Stimulated activated CD8-positive, alpha-beta memory T cell treated with anti-CD3 and anti-CD28 coated beads, Interleukin-12 subunit alpha, Interleukin-12 subunit beta, amount 100 ng/mL, for 4 hours (primary cell): ENCODE data around the gene KDM8.

ENCODE experiments used
- DNase-seq: peaks from one replicate; pipeline ENCODE4 v3.0.0-alpha.2; 2020; ENCODE audit warnings: low read depth

KDM8 gene

DNA sequence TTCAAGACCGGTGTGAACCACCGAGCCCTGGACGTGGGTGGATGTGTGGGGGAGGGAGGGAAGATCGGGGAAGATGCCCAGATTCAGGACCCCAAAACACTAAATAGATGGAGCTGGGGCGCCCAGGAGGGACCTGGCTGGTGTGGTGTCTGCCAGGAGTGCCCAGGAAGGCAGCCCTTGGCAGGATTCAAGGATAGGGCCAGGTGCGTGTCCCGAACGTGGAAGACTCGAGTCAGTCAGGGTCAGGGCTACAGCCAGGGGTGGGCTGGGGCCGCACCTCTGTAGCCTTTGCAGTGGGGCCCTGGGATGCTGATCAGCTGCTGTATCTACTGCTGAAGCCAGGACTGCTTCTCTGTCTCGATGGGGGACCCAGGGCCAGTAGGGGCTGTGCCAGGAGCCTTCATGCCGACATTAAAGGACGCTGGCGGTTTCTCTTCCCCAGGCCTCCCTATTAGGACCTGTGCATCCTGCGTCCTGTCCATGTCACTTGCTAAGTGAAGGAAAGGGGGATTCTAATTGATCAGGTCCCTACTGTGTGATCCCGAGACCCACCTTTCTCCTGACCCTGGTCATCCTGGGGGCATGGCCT, 13.1 kb downstream of the KDM8 start:
- no peak for DNase-seq

GRCh38 chr16:27217256-27217655, 13.9 kb downstream of the KDM8 start:
- DNase-seq, result no peak

DNA sequence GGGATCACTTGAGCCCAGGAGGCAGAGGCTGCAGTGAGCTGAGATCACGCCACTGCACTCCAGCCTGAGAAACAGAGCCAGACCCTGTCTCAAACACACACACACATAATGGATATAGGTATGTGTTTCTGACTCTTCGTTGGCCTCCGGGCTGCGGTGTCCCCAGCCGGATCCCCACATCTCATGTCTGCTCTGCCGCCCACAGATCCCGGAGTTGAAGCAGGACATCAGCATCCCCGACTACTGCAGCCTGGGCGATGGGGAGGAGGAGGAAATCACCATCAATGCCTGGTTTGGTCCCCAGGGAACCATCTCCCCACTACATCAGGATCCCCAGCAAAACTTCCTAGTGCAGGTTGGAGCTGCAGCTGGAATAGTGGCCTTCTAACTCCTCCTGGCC, 15.4 kb downstream of the KDM8 start:
- DNase-seq, result no peak

GRCh38 chr16:27219161-27219560, 15.8 kb downstream of the KDM8 start:
- DNase-seq, result no peak

GRCh38 chr16:27220120-27220519, 16.8 kb downstream of the KDM8 start:
- DNase-seq, result no peak

GRCh38 chr16:27220527-27220926, 17.2 kb downstream of the KDM8 start:
- no peak for DNase-seq

- no peak for DNase-seq
Measured at GRCh38 chr16:27220991-27221390, 17.7 kb downstream of the KDM8 start.

DNA sequence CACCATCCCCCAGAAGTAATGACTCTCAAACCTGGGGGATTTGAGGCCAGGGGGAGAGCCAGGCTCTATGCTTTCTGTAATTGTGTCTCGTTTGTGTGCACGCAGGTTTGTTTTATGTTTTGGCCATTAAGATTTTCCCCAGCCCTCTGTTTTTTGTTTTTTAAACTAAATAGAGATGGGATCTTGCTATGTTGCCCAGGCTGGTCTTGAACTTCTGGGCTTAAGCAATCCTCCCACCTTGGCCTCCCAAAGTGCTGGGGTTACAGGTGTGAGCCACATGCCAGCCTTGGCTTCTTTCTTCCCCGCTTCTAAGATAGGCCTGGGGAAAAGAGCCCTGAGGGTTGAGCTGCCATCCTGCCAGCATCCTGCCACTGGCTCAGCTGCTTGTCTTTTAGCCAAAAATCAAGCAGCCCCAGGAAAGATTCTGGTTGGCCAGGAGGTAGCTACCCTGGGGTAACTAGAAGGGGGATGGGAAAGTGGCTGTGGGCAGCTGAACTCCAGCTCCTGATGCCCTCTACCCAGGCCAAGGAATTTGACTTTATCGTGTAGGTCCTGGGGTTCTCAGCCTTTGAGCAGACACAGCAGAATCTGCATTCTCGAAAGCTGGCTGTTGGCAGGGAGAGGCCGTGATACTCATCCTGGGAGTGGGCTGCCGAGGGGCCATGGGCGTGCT, 18.4 kb downstream of the KDM8 start:
- DNase-seq, result no peak

GRCh38 chr16:27222249-27223225, 19.2 kb downstream of the KDM8 start:
- no peak for DNase-seq

- no peak for DNase-seq
Measured at GRCh38 chr16:27223226-27223610, 19.9 kb downstream of the KDM8 start.

- no peak for DNase-seq
Measured at GRCh38 chr16:27223701-27224100, 20.4 kb downstream of the KDM8 start.

DNA sequence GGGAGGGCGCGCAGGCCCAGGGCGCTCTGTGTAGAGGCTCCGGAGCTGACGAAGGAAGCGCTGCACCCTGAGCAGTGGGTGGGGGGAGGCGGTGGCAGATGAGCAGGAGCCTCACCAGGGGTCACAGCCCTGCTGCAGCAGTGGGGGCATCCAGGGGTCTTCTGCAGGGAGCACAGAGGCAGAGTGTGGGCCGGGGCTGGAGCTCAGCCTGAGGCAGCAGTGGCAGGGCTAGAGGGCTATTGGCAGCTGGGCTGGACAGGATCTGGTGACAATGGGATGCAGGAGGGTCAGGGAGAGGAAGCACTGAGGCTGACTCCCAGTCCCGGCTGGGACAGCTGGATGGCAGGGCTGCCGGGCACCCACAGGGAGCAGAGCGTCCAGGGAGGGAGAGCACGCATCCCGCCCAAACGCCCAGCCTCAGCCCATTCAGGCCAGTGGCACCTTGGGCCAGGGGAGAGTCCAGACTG, 21.0 kb downstream of the KDM8 start:
- no peak for DNase-seq

DNA sequence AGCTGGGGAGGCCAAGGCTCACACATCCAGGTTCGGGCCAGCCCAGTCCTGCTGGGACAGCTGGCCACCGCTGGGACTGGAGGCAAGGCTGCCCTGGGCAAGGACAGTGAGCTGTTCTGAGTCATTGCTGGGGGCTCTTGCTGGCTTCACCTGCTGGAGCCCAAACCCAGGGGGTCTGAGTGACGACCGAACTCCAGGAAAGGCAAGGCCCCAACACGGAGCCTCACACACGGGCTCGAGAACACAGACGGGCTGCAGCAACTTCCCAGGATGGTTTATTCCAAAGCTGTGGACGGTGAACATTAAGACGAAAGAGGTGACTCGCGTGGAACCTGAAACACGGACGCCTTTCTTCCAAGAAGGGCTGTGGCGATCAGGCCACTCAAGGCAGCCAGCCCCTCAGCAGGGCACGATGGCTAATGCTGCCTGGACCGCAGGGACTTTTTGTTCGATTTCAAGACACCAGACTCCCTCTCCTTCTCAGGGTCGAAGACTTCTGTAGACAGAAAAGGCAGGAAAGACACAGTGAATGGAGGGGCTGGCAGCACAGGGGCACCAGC, 21.5 kb downstream of the KDM8 start:
- DNase-seq, result no peak

- DNase-seq, result no peak
Measured at GRCh38 chr16:27225536-27226360, 22.4 kb downstream of the KDM8 start.

DNA sequence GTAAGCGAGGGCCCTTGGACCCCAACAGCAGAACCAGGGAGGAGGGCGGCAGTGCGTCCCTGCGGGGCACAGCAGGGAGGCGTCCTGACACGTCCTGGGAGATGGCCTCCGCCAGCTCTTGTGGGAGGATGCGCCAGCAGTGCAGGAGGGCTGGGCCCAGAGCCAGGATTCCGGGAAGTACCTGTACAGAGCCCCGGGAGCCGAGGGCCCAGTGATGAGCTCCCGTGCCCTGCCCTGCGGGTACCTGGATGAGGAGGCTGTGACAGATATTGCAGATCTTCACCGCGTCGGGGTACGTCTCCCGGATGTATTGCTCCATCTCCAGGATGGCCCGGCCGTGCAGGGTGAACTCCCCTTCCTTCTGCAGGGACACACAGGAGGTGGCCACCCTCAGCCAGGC, 23.1 kb downstream of the KDM8 start:
- DNase-seq, result no peak

- DNase-seq, result no peak
Measured at GRCh38 chr16:27226976-27227705, 23.8 kb downstream of the KDM8 start.

GRCh38 chr16:27228045-27228444, 24.7 kb downstream of the KDM8 start:
- DNase-seq, result no peak

DNA sequence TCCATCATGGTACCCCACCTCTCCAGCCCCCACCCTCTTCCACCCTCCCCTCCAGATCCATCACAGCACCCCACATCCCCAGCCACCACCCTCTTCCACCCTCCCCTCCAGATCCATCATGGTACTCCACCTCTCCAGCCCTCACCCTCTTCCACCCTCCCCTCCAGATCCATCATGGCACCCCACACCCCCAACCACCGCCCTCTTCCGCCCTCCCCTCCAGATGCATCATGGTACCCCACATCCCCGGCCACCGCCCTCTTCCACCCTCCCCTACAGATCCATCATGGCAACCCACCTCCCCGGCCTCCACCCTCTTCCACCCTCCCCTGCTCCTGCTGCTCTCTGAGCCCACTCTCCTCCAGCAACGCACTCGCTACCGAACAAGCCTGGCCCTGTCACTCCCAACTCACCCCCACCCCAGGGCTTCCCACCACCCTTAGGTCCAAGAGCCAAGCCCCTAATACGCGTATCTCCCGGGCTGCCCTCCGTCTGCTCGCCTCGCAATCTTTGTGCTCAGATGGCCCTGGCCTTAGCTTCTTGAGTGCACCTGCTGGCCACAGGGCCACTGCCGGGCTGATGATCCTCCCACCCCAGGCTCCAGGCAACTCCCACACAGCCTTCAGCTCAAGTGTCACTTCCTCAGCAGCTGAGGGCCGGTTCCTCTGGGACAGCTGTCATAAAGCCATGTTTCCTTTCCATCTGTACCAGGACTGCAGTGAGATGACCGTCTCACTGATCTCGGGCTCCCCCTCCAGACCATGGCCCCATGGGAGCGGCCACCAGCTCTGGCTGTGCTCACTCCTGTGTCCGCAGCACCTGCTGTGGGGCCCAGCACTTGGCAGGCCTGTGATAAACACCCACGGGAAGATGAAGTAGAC, 25.5 kb downstream of the KDM8 start:
- no peak for DNase-seq

DNA sequence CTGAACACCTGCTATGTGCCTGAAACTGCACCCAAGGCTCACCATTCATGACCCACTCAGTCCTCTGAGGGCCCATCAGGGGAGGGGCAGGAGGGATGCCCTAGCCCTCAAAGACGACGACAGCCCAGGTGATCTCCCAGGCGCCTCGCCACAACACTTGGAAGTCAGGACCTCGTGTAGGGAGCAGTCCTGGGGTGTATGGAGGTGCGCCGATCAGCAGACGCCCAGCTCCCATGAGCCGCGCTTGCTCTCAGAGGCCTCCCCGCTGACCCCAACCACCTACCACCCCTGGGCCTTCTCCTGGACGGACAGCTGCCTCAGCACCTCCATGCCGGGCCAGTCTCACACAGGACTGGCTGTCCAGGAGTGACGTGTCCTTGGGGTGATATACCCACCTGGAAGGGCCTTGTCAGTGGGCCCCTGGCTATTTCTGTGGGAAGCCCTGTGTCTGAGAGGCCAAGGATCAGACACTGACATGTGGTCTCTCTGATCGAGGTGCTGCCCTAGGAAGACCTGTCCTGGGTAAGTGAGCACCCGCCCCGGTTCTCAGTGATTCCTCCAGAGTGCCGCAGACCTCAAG, 26.7 kb downstream of the KDM8 start:
- no peak for DNase-seq
